ENCODE measurements around the gene MOB3B.

The MOB3B gene

DNA sequence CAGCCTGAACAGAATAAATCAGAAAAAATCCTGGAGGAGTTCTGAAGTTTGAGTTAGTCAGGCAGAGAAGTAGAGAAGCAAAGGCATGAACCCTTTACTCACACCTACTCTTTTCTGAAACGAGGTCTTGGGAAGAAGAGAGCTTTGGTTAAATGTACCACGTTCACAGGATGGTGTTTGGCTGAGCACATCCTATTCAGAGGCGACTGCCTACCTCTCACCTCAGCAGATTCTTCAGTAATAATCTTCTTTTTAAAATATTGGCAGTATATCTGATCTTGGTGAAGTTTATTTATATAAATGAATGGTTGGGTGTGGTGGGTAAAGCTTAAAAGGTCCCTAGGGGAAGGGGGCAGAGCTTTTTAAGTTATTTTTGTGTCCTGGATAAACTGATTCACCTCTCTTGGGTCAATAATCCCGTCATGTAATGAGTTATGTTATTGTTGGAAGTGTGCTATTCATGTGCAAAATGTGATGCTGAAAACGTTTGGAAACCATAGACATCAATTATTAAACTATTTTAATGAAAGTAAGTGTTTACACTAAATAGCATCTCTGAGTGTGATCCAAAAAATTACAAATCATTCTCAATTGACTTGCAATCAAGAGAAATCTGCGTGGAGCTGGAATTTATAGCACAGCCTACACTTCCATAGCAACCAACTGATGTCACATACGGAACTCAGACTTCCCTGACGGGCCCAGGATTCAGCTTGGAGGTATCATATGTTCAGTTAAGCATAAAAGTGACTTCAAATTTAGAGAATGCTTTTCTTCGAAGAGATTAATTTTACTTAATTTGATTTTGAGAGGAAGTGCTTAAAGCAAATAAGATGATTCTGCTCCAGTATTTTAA, 138.3 kb downstream of the MOB3B start:
- no peak for DNase-seq (ENCODE audit: low spot score)

GRCh38 chr9:27388150-27388549, 141.5 kb downstream of the MOB3B start:
- no peak for DNase-seq (ENCODE audit: low spot score)

- DNase-seq (ENCODE audit: low spot score) = no peak
Observed at GRCh38 chr9:27387722-27388121, 141.9 kb downstream of the MOB3B start.

DNA sequence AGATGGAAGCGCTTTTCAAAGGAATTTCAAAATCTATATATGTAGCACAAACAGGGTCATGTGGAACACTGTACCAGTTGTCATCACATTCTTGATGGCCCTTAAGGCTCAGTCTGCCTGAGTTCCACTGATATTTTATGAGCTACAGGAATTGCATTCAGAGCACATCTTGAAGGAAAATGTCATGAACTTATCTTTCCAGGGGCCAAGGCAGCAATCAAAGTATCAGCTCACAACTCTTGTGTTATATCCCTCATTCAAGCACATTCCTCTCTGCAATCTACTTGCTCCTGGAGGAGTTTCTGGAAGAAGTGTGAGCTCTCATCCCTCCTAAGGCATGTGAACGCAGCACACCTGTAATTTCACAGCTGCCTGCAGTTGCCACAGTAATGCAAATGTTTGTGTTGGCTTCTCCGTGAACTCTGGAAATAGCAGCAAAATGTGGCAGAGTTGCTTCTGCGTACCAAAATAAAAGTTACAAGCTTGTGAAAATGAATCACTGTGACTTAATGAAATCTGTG, 143.0 kb downstream of the MOB3B start:
- no peak for DNase-seq (ENCODE audit: low spot score)

- no peak for DNase-seq (ENCODE audit: low spot score)
Observed at GRCh38 chr9:27385606-27386322, 143.8 kb downstream of the MOB3B start.

DNA sequence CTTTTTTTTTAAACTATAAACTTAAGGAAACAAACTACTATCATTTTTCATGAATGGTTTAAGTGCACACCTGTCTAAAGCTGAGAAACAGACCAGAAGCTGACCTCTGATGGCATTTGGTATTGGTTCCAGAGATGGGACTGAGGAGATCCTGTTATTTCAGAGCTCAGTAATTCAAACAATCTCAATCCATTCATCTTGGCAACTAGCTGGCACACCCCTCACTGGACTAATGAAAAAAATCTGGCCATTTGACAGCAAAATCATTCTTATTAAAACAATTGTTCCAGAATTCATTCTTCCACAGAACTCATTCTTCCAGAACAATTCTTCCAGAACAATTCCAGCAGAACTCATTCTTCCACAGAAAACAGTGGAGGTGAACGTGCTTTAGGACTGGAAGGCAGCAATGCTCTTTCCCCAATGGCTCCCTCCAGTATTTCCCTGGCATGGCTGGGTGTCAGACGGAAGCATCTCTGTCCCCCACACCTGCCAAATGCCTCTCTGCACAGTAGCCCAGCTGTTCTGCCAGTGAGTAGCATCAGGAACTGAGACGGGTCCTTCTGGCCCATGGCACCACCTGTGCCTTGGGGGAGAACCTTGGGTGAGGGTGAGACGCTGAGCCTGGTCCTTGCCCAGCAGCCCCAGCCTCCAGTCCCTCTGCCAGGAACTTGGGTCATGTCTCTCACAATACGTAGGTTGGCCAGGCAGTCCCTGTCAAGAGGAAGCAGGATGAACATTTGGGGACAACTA, 145.2 kb downstream of the MOB3B start:
- no peak for DNase-seq (ENCODE audit: low spot score)

DNA sequence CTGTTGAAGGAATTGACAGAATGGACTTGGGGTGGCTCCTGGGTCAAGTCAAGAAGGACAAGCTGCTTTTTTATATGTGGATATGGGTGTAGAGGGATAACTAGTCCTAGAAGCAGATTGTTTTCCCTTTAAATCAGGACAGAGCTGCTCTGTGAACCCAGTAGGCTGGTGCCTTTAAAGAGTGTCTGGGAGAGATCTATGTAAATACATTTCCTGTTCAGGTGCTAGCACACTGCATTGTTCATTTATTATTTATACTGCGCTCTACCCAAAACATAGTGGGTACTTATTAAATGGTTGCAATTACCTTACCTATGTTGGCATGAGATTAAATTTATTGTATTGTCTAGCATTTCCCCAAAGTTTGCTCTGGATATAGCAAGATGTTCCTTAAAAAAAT, 146.1 kb downstream of the MOB3B start:
- no peak for DNase-seq (ENCODE audit: low spot score)

DNA sequence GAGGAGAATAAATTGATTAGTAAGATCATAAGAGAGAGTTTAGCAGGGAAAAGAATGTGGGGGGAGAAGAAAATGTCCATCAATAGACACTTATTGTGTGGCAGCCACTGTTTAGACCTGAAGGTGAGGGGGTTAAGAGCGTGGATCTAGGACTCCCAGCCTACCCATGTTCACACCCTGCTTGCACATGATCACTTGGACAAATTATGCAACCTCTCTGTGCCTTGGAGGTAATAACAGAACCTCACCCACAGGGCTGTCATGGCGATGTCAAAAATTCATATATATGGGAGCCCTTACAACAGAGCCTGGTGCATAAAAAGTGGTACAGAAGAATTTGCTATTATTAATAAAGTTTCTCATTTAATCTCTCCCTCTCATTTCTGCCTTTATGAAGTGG, 146.6 kb downstream of the MOB3B start:
- DNase-seq (ENCODE audit: low spot score) = no peak

DNA sequence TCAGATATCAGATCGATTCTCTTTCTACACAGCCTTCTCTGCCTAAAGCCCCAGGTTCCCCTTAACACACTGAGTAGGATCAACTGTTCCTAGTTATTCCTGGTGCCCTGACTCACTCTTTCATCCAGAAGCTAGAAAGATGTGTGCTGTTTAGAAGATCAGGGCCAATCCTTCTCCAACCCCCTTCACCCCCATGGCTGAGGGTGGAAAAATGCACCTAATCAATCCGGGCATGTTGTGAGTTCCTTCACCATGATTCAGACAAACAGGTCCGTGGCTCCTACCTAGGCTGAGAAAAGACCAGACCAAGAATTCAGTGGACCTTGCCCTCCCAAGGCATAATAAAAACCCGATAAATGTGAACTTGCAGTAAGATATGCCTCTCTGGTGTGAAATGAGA, 147.3 kb downstream of the MOB3B start:
- DNase-seq (ENCODE audit: low spot score) = no peak

DNA sequence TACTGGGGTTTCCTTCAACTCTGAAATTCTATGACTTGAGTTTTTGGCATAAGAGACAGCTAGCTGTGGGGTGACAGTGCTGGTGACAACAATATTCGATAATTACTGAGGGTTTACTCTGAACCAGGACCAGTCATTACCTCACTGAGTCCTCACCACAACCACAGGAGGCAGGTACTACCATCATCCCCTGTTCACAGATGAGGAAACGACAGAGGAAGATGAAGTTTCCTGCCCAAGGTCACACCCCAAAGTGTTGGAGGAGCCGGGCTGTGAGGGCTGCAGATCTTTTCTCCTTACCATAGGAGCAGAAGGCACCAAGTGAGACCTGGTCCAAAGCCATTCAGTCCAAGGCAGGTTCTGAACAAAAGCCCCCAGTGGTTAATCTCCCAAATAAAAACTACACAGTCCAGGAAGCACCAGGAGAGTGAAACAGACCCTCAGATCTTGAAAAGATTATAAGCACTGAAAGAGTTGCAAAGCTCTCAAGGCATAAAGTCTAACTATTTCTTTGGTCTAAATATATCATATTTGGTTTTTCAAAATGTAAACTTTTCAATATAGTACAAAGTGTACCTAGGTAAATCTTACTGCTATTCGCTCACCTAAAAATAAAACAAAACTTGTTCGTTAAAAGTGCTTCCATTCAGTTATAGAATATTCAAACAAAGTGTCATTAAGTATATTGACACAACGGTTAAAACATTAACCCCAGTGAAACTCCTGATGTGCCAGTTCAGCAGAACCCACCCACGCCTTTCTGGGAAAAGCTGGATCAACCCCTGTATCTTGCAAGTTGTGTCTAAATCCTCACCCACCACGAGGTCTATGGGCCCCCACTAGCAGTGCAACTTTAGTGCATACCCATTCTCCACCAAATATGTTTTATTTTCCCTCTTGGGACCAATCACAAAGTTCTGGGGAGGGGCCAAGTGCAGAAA, 150.0 kb downstream of the MOB3B start:
- DNase-seq (ENCODE audit: low spot score) = peak; percentile 60

DNA sequence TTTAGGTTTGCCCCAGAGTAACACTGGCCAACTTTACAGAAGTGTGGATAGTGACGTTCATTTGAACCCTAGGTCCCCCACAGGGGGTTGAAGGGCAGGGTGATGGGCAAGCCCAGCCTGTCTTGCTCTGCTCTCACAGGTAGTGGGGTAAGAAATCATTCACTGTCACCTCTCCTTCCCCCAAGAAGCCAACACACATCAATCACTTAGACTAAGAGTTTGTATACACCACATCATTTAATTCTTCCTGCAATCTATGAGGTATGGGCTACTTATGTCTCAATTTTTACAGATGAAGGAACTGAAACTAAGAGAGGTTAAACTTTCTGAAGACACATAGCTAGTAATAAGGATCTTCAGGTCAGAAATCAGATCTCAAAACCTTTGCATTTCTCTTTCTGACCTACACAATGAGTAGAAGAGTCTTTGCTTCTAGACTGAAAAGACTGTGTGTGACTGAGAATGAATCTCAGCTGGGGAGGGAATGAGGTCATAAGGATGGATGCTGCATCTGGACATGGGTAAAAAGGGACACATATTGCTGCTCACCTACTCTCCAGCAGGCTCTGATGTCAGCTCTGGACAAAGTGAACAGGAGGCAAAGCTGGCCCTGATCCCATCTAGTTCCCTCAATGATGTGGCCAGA, 151.7 kb downstream of the MOB3B start:
- DNase-seq (ENCODE audit: low spot score) = no peak

GRCh38 chr9:27377147-27377807, 152.3 kb downstream of the MOB3B start:
- DNase-seq (ENCODE audit: low spot score) = no peak

DNA sequence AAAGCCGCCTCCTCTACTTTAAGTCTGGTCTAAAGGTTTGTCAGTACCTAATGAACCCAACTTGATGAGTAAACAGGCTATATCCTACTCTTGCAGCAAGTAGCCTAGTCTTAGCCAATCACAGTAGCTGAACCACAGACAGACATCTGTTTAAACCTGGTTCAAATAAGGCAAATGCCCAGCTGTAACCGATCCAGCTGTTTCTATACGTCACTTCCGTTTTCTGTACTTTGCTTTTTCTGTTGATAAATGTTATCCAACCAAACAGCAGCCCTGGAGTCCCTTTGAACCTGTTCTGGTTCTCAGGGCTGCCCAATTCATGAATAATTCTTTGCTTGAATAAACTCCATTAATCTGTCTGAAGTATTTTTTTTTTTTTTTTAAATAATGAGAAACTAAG, 155.8 kb downstream of the MOB3B start:
- no peak for DNase-seq (ENCODE audit: low spot score)

DNA sequence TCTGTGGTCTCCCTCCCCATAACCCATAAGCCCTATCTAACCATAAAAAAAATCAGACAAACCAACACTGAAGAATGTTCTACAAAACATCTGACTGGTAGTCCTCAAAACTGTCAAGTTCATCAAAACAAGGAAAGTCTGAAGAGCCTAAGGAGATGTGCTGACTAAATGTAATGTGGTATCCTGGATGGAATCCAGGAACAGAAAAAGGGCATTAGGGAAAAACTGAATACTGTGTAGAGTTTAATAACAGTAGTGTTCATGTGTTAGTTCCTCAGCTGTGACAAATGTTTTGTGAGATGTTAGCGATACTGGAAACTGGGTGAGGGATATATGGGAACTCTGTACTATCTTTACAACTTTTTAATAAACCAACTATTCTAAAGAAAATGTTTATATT, 157.0 kb downstream of the MOB3B start:
- no peak for DNase-seq (ENCODE audit: low spot score)

GRCh38 chr9:27371382-27371781, 158.2 kb downstream of the MOB3B start:
- no peak for DNase-seq (ENCODE audit: low spot score)

DNA sequence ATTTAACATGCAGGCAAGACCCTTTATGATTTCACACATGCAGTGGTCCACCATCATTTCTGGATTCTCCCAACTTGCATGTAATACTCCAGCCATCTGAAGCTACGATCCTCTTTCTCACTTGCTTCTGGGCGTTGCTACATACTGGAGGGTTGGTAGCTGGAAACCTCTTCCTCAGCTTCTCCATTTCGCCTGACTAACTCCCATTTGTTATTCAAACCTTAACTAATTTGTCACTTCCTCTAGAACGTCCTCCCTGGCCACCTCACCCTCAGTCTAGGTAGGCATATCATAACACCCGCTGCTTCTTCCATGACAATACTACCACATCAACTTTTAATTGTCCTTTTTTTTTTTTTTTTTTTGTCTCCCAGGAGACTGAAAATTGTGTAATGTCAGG, 160.0 kb downstream of the MOB3B start:
- no peak for DNase-seq (ENCODE audit: low spot score)

DNA sequence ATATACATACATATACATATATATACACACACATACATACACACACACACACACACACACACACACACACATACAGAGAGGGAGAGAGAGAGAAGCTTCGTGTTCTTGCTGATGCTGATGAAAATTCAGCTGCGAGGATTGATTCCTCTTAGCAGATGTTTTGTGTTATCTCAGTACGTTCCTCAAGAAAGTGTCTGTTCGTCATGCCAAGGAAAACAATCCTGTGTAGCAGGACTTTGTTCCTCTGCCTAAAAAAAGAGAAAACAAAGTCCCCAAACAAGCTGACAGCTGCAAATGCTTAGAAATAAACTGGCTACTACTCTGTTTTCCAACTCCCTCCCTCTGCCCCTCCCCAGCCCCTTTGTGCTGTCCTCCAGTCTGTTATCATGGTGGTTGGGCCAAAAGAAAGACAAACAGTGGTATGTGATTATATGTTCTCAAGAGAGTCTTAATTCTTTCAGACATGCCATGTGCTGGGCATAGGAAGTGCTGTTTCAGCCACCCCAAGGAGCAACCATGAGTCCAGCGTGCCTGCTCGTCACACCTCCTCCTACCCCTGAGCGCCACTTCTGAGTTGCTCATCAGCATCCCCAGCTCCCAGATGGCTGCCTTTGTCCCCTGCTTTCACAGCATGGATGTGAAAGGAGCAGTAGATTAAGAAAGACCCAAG, 161.2 kb downstream of the MOB3B start:
- no peak for DNase-seq (ENCODE audit: low spot score)

GRCh38 chr9:27367921-27368315, 161.7 kb downstream of the MOB3B start:
- no peak for DNase-seq (ENCODE audit: low spot score)

DNA sequence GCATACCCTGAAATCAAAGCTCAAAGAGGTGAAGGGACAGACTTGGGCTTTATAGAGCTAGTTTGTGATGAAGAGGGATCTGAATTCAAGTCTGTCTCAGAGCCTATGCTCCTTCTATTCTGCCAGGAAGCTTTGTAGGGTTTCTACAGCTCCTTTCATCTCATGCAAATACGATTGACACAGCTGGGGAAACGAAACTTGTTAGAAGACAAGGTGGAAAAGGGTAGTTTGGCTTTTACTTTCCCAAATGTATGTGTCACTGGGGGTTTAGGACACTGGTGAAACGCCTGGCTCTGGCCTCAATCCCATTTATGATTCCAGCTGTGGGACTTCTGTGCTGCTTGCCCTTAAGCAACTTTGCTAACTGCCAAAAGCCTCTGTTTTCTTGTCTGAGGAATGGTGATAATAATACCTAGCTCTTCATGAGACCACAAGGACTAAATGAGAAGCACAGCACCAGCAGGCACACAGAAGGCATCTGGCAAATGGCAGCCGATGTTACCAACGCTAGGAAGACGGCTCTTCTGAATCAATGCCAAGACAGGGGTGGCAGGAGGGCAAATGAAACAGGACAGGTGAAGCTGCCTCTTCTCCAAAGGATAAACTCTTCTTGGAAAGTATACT, 162.3 kb downstream of the MOB3B start:
- DNase-seq (ENCODE audit: low spot score) = peak; percentile 35

Measured in activated CD4-positive, alpha-beta T cell treated with anti-CD3 and anti-CD28 coated beads, Interleukin-2, Interleukin-4, amounts not matched to agents 100 ng/mL and 50 ng/mL, durations not matched to agents 16 hours and 8 hours (primary cell).